ENCODE measurements around the gene ARAP1.
"Not testable (repeated sequence)": the region's sequence is repeated elsewhere in the genome, so short reads cannot be mapped to it uniquely, and the experiment has no call there.

ARAP1 gene

DNA sequence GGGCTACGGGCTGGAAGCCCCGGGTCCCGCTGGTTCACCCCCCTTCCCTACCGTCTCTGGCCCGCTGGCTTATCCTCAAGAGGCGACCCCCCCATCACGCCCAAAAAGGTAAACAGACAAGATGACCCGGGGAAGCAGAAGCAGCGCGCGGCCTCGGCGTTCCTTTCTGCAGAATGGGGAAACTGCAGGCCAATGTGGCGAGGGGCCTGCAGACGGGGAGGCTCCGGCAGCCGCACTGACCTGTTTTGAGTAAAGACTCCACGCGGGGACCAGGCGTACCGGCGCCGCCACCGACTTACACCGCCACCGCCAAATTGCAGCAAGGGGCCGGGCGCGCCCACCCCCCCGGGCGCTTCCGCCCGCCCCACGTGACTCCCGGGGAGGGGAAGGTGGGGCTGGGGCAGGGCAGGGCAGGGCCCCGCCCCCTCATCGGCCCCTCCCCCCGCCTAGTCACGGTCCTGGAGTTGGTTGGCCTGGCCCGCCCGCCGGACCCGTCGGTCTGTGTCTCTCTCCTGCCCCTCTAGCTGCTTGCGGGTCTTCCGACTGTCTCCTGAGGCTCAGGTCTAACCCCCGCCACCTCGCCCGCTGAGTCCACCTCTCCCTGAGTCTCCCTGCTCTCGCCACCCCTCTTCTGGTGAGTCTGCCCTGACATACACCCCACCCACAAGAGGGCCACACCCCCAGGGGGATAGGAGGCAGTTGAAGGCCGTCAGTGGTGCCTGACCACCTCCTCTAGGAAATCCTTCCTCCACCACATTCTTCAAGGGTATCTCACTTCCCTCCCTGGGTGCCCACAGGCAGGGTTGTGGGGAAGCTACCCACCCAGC lies at the start of gene ARAP1:
Gene ARAP1 (minus strand): TSS at position 321 of the 827 bp plus-strand sequence. CDS start 25,280 bp downstream, outside the sequence.
- Mint-ChIP-seq H3K9me3 (no peaks in the 10 kb centered on the region), H3K4me3 (peak within 1 kb of the TSS; percentile 97), H3K36me3 (ENCODE audit: low read depth) (peaks cover 5% of the 10 kb centered on the region), H3K27me3 (ENCODE audit: low read depth) (no peaks in the 10 kb centered on the region), H3K27ac (peak within 1 kb of the TSS; percentile 97), H3K4me1 (ENCODE audit: low read depth) (peaks cover 25% of the 10 kb centered on the region)

DNA sequence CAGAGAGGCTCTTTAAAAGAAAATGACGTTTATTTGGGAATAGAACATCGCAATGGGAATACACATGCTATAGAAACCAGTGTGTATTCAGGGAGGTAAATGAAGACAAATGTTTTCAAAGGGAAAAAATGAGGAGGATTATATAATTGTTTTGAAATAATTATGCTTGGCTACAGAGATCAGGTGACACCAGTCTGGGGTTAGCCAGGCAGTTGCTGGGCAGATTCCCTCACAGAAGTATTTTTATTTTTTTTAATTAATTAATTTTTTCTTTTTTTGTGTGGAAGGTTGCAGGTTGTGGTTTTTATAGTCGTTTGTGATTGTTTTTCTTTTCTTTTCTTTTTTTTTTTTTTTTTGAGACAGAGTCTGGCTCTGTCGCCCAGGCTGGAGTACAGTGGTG lies 47.2 kb upstream of the ARAP1 start:
- Mint-ChIP-seq H3K4me1 (ENCODE audit: low read depth) (peaks cover 4% of the 10 kb centered on the region), H3K27ac (no peak overlapping the region), H3K4me3 (no peak overlapping the region), H3K9me3 (no peaks in the 10 kb centered on the region), H3K36me3 (ENCODE audit: low read depth) (peaks cover 4% of the 10 kb centered on the region), H3K27me3 (ENCODE audit: low read depth) (no peaks in the 10 kb centered on the region)

GRCh38 chr11:72798361-72798760 lies 46.2 kb upstream of the ARAP1 start:
- H3K36me3 Mint-ChIP-seq (ENCODE audit: low read depth): peaks cover 4% of the 10 kb centered on the region
- no peak overlapping the region for H3K4me3 Mint-ChIP-seq
- H3K27ac Mint-ChIP-seq: no peak overlapping the region
- peaks cover 9% of the 10 kb centered on the region for H3K4me1 Mint-ChIP-seq (ENCODE audit: low read depth)
- no peaks in the 10 kb centered on the region for H3K9me3 Mint-ChIP-seq
- no peaks in the 10 kb centered on the region for H3K27me3 Mint-ChIP-seq (ENCODE audit: low read depth)

DNA sequence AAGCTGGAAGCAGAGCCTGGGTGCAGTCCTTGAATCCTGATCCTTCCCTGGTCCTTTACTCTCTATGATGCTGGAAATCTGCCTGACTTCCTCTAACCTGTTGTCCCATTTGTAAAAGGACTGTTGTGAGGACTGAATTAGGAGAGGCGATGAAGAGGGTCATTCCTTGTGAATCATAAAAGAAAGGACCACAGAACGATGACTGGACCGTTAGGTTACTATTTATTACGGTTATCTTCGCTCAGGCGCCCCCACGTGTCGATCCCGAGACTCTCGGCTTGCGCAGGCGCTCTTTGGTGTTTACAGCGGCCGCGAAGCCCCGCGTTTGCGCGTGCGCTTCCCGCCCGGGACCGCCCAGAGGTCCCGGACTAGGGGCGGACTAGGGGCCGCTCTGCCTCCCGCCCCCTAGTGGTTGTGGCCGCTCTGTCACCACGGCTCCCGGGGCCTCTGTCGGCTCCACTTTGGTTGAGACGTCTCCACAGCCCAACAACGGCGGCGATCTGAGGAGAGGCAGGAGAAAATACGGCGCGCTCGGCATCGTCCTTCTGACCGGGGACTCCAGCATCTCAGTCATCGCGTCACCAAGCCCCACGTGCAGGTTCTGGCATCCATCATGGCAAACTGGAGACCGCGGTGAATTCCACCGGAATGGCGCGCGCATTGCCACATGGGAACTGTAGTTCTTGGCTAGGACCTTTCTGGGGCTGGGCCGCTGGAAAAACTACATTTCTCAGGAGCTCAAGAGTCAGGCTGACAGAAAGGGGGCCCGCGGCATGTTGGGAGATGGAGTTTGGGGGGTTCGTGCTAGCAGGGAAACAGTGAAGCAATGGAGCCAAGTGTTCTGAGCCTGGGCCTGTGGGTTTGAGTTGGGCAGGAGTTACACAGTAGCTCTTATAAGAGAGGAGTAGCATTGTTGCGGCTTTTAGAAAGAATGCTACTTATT lies 41.5 kb upstream of the ARAP1 start, which contains the start of gene STARD10:
Gene STARD10 (minus strand): TSS at position 623 of the 943 bp plus-strand sequence. CDS start 12,866 bp downstream, outside the sequence.
- Mint-ChIP-seq H3K4me1 (ENCODE audit: low read depth) (peaks cover 21% of the 10 kb centered on the region), H3K27ac (peak within 1 kb of the TSS; percentile 100), H3K4me3 (peak within 1 kb of the TSS; percentile 96), H3K9me3 (no peaks in the 10 kb centered on the region), H3K27me3 (ENCODE audit: low read depth) (no peaks in the 10 kb centered on the region), H3K36me3 (ENCODE audit: low read depth) (no peaks in the 10 kb centered on the region)

- Mint-ChIP-seq H3K4me3 (peak overlapping the region; percentile 96), H3K9me3 (no peaks in the 10 kb centered on the region), H3K36me3 (ENCODE audit: low read depth) (no peaks in the 10 kb centered on the region), H3K4me1 (ENCODE audit: low read depth) (peaks cover 23% of the 10 kb centered on the region), H3K27ac (peak overlapping the region; percentile 100), H3K27me3 (ENCODE audit: low read depth) (no peaks in the 10 kb centered on the region)
Measured at GRCh38 chr11:72793076-72793424, 40.8 kb upstream of the ARAP1 start.

DNA sequence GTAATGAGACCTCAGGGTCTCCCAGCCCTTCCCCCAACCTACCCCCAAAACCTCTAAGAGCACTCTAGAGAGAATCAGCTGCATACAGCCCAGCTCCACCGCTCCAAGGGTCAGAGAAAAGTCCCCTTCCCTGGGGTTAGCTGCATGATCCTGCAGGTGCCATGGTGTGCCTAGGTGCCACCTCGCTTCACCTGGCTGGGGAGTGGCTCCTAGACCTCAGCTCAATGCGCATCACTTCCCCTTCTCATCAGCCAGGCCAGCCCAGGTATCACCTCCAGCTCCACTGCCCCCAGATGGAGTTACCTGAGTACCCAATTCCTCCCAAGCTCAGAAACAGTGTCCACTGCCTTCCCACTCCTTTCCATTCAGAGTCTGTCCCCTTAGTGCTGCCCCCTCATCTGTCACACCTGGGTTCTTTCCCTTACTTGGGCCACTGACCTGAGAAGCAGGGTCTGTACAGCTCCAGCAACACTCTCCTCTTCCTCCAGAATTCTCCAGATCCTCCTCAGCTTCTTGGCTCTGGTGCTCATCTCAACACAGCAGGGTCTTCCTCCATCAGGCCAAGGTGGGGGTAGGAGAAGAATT lies 40.3 kb upstream of the ARAP1 start:
- Mint-ChIP-seq H3K9me3 (no peaks in the 10 kb centered on the region), H3K27me3 (ENCODE audit: low read depth) (no peaks in the 10 kb centered on the region), H3K4me1 (ENCODE audit: low read depth) (peaks cover 26% of the 10 kb centered on the region), H3K36me3 (ENCODE audit: low read depth) (no peaks in the 10 kb centered on the region), H3K27ac (peak overlapping the region; percentile 100), H3K4me3 (peak overlapping the region; percentile 1)

- not testable (repeated sequence) for H3K27me3 Mint-ChIP-seq (ENCODE audit: low read depth); H3K36me3 Mint-ChIP-seq (ENCODE audit: low read depth); H3K9me3 Mint-ChIP-seq; H3K4me3 Mint-ChIP-seq; H3K27ac Mint-ChIP-seq
- H3K4me1 Mint-ChIP-seq (ENCODE audit: low read depth): peaks cover 32% of the 10 kb centered on the region
Measured at GRCh38 chr11:72791228-72791627, 39.0 kb upstream of the ARAP1 start.

GRCh38 chr11:72789493-72790131 lies 37.4 kb upstream of the ARAP1 start:
- H3K27ac Mint-ChIP-seq: no peak overlapping the region
- H3K4me1 Mint-ChIP-seq (ENCODE audit: low read depth): peaks cover 29% of the 10 kb centered on the region
- no peaks in the 10 kb centered on the region for H3K27me3 Mint-ChIP-seq (ENCODE audit: low read depth)
- no peaks in the 10 kb centered on the region for H3K36me3 Mint-ChIP-seq (ENCODE audit: low read depth)
- no peaks in the 10 kb centered on the region for H3K9me3 Mint-ChIP-seq
- H3K4me3 Mint-ChIP-seq: no peak overlapping the region

DNA sequence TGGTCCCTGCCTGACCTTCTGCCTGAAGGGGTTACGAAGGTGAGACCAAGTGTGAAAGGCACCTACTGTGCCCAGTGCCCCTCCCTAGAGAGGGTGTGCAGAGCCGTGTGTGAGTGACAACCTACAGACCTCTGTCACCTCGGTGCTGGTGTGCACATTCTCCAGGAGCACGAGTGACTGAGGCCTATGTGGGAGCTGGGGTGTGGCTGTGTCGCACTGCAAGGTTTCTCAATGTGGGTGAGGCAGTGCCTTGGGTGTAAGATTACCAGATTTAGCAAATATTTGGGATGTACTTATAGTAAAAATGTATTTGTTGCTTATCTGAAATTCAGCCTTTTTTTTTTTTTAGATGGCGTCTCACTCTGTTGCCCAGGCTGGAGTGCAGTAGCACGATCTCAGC lies 36.0 kb upstream of the ARAP1 start:
- H3K27me3 Mint-ChIP-seq (ENCODE audit: low read depth): no peaks in the 10 kb centered on the region
- H3K36me3 Mint-ChIP-seq (ENCODE audit: low read depth): no peaks in the 10 kb centered on the region
- no peak overlapping the region for H3K4me3 Mint-ChIP-seq
- H3K4me1 Mint-ChIP-seq (ENCODE audit: low read depth): peaks cover 21% of the 10 kb centered on the region
- no peak overlapping the region for H3K27ac Mint-ChIP-seq
- no peaks in the 10 kb centered on the region for H3K9me3 Mint-ChIP-seq

DNA sequence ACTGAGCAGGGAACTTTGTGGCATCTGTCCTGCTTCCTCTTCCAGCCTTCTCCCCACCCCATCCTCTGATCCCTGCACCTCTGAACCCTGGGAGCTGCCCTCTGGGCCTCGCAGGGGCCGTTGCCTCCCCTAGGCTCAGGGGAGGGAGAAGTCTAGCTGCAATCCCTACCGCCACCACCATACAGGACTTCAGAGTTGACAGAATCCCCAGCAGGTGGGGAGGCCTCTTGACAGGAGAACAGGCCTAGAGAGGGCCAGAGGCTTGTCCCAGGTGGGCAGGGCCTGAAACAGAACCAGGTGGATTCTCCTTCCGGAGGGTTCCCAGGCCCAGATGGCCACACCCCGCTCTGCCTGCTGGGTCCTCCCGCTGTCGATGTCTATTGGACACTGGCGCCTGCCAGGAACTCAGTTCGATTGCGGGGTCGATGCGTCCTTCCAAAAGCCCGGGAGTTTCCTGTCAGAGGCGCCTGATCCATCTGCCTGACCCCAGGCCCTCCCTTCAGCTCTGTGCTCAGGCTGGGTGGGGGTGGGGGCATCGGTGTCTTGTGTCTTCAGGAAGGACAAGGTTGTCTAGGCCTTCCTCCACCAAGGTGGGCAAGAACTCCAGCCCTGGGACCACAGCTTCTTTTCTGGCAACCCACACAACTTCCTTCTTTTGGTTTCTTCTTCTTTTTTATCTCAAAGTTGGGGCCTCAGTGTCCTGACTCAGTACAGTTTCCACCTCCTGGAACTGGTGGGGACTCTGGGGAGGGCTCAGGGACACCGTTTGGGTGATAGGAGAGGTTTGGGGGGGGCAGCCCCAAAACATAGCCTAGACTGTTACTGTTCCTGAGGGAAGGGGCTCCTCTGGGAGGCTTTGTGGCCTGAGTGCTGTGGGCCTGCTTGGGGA lies 35.3 kb upstream of the ARAP1 start:
- H3K27ac Mint-ChIP-seq: peak overlapping the region; percentile 45
- H3K27me3 Mint-ChIP-seq (ENCODE audit: low read depth): no peaks in the 10 kb centered on the region
- peaks cover 20% of the 10 kb centered on the region for H3K4me1 Mint-ChIP-seq (ENCODE audit: low read depth)
- no peak overlapping the region for H3K4me3 Mint-ChIP-seq
- H3K9me3 Mint-ChIP-seq: no peaks in the 10 kb centered on the region
- H3K36me3 Mint-ChIP-seq (ENCODE audit: low read depth): no peaks in the 10 kb centered on the region

DNA sequence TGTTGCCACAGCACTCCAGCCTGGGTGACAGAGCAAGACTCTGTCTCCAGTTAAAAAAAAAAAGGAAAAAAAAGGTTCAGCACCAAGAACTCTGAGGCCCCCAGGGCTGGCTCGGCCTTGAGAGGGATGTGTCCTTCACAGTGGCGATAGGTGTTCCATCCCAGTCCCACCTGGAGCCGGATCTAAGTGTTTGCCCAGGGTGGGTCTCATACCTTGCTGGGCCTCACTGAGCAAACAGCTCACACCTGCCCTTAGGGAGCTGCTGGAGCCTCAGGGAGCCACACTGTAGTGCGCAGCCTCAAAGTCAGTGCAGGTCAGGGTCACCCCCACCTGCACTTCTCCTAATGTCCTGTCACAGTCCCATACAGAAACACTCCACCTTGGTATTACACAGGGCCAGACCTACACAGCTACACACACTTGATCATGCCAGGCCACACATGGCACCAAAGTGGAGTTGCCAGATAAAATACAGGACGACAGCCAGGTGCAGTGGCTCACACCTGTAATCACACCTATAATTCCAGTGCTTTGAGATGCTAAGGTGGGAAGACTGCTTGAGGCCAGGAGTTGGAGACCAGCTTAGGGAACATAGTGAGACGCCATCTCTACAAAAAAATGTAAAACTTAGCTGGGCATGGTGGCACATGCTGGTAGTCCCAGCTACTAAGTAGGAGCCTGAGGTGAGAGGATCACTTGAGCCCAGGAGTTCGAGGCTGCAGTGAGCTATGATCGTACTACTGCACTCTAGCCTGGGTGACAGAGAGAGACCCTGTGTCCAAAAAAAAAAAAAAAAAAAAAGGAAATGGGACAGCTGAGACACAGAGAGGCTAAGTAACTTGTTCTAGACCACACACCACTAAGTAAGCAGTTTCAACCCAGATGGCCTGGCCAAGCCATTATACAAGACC lies 34.4 kb upstream of the ARAP1 start:
- Mint-ChIP-seq H3K4me1 (ENCODE audit: low read depth) (peaks cover 24% of the 10 kb centered on the region), H3K4me3 (no peak overlapping the region), H3K27me3 (ENCODE audit: low read depth) (no peaks in the 10 kb centered on the region), H3K9me3 (no peaks in the 10 kb centered on the region), H3K27ac (no peak overlapping the region), H3K36me3 (ENCODE audit: low read depth) (no peaks in the 10 kb centered on the region)

DNA sequence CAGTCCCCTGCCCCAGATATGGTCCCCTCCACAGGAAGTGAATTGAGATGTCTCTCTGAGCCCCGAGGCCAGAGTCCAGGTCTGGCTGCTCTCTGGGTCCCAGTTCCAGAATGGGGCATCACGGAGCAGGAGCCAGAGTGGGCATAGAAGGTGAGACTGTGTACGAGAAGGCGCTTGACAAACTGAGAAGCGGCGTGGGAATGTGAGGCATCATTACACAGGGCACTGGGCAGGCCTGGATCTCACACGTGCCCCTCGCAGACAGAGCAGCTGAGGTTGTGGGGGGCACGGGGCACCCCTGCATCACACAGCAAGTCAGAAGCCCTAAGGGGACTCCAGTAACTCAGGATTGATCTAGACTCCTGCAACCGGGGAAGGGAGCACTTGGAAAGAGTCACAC lies 32.5 kb upstream of the ARAP1 start:
- no peak overlapping the region for H3K4me3 Mint-ChIP-seq
- H3K27ac Mint-ChIP-seq: no peak overlapping the region
- H3K27me3 Mint-ChIP-seq (ENCODE audit: low read depth): no peaks in the 10 kb centered on the region
- peaks cover 2% of the 10 kb centered on the region for H3K36me3 Mint-ChIP-seq (ENCODE audit: low read depth)
- no peaks in the 10 kb centered on the region for H3K9me3 Mint-ChIP-seq
- H3K4me1 Mint-ChIP-seq (ENCODE audit: low read depth): peaks cover 27% of the 10 kb centered on the region
